ENCODE results near the gene RTP3.

The RTP3 gene

GRCh38 chr3:46497556-46498265 lies at the start of gene RTP3:
Gene RTP3, plus strand, starts transcription at chr3:46497976. Its CDS starts 87 bp downstream, at chr3:46498063.
- no peak for DNase-seq (ENCODE audit: low spot score)

DNA sequence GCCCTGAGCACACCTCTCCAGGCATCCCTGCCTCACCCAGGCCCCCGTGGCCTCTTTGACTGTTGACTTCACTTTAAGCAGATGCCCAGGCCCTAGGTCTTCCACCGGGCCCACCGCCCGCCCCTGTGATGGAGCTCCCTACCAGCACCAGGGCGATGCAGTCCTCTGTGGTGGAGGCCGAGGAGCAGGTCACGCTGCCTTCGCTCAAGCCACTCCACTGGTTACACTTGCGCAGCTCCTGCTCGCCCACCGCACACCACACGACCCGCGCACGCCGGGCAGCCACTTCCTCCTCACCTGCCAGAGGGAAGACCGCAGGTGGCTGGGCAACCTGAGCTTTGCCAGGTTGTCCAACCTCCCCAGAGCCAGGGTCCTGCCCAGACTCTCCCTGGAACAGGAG lies 49.1 kb upstream of the RTP3 start:
- no peak for DNase-seq (ENCODE audit: low spot score)

DNA sequence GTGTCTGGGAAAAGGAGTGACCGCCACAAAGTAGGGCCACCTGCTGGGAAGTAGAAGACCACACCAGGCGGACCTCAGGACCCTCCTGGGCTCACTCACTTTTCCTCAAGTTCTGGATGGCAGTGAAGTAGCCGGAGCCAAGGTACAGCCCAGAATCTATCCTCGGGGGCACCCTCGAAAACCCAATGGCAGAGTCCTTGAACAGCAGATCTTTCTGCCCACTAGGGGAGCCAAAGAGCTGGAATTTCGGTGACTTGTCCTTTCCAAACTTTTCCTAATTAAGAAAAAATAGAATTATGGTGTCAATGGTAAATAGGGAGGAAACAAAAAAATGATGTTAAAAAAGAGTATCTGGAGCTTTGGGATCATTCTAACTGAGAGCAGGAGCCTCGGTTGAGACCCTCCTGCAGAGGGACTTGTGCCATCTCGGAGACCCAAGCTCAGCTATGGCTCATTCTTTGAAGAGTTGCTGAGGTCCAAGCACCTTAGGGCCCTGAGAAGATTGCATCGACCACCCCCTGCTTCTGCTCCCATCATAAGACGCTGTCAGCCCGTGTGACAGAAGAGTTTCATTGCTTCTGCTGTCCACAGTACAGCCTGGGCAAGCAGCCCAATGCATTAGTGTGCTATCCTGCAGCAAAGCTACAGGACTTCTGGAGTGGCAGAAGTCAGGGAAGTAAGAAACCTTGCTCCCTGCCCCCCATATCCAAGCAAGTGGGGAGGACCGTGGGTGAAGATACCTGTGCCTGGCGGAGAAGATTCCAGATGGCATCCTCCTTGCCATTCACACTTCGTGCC lies 47.8 kb upstream of the RTP3 start:
- DNase-seq (ENCODE audit: low spot score), result no peak

- no peak for DNase-seq (ENCODE audit: low spot score)
These were observed 44.1 kb upstream of the RTP3 start for GRCh38 chr3:46453526-46454208.

DNA sequence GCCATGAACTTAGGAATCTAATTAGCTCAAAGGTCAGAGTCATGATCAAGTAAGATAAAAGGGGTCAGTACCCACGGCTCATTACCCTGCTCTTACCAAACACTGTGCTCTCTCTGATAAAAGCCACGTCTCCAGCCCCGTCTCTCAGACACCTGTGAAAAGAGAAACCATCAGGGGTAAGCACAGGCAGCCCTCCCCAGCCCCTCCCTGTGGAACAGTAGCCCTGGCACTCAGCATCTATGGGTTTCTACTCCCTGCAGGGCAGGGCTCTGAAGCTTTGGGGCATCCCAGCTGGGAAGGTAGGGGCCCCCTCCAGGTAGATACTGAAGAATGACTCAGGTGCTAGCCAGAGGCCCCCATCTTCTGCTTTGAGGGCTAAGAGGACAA lies 43.6 kb upstream of the RTP3 start:
- no peak for DNase-seq (ENCODE audit: low spot score)

- no peak for DNase-seq (ENCODE audit: low spot score)
These were observed 43.2 kb upstream of the RTP3 start for GRCh38 chr3:46454606-46455005.

- DNase-seq (ENCODE audit: low spot score), result no peak
These were observed 42.3 kb upstream of the RTP3 start for GRCh38 chr3:46455231-46456115.

DNA sequence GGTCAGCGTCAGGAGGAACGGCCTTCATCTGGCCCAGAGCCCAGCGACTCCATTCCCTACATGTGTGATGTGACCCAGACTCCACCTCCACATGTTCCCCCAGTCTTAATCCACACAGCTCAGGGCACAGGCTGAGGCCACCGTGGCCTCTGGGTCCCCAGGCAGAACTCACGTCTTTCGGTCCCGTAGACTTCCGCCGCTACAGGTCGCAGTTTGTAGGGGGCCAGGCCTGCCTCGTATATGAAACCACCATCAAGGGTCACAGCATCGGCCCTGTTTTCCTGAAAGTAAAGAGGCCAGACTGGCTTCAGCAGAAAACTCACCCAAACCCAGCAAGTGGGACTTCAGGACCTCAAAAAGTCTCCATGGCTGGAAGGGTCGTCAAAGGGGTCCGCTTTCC lies 41.7 kb upstream of the RTP3 start:
- no peak for DNase-seq (ENCODE audit: low spot score)

GRCh38 chr3:46460051-46460450 lies 37.7 kb upstream of the RTP3 start:
- DNase-seq (ENCODE audit: low spot score), result no peak

DNA sequence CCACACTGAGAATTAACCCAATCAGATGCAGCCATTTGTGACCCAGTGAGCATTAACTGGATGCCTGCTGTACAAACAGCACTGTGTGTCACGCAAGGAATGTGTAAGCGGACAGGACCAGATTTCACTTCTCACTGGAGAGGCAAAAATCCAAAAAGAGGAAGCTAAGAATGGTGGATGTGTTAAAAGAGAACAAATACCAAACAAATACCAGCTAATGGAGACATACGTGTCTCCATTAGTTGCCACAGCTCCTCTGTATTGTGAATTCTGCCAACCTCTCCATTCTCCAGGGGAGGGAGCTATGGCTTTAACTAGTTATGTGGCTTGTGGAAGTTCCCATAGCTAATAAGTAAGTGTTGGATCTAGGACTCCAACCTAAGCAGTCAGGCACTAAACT lies 35.7 kb upstream of the RTP3 start:
- peak; percentile 50 for DNase-seq (ENCODE audit: low spot score)

- no peak for DNase-seq (ENCODE audit: low spot score)
These were observed 35.3 kb upstream of the RTP3 start for GRCh38 chr3:46462511-46462910.

GRCh38 chr3:46463120-46463867 lies 34.5 kb upstream of the RTP3 start:
- no peak for DNase-seq (ENCODE audit: low spot score)

DNA sequence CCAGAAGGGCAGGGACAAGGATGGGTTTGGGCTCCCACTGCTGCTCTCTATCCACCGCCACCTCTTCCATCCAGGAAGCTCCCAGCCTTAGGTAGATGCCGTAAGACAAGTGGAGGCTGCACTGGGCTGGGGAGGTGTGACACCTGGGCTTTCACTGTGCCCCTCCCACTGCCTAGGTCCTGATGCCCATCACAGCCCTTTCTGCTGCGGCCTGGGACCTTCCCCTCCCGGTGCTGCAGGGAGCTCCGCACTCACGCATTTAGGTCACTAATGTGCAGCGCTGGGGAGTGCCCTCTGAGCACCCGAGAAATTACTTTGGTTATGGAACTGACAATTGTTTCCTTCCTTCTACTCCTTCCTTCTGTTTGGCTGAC lies 33.9 kb upstream of the RTP3 start:
- DNase-seq (ENCODE audit: low spot score), result no peak

DNA sequence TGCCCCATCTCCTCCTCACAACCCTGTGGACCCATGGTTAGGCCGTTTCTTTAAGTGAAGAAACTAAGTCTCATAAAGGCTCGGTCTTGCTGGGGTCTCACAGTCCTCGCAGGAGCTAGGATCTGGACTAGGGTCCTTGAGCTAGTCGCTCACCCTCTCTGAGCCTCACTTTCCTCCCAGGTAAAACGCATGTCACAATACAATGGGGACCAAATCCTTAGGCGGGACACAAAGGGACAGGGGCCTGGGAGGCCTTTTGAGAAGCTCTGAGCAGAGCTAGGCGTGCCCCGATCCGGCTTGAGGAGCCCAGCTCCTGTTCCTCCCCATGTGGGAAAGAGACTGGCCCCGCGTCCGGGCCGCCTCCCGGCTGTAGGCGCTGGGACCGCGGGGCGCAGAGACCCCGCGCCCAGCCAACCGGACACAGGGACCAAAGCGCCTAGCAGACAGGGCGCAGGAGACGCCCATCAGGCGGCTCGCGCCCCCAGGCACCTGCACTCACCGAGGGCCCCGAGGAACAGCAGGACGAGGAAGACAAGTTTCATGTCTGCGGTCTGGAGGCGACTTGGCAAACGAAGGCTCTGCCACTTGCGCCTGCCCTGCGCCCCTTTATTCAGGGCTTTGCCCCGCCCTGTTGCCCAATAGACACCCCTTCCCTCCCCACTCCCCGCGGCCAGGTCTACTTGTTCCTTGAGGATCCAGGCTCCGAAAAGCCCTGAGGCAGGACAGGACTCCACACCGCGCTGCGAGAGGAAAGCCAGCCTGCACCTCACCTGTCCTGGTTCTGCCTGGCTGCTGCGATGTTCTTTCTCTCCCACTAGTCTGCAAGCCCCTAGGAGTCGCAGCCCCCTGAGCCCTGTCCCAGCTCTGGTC lies 33.2 kb upstream of the RTP3 start, which contains the start of gene LTF:
Gene LTF, minus strand, starts transcription at position 580 of the 870 bp plus-strand sequence. Its CDS starts 38 bp downstream, at position 542.
- no peak for DNase-seq (ENCODE audit: low spot score)

GRCh38 chr3:46465196-46465520 lies 32.6 kb upstream of the RTP3 start:
- DNase-seq (ENCODE audit: low spot score), result no peak

DNA sequence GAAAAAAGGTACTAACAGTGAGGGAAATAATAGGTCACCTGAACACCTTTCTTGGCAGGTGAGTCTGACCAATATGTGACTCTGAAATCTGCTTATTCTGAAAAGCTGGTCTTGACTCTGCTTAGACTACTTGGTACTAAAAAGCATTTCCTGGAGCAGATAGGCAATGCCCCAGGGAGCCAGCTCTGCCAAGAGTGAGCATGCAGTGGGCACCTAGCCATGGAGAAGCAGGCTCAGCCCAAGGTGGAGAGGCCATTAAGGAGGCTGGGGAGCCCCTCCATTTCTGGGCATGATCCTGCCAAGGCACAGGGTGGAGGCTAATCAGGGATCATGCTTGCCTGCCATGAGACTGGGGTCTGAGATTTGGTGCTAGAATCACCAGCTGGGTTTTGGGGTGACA lies 31.5 kb upstream of the RTP3 start:
- no peak for DNase-seq (ENCODE audit: low spot score)

- no peak for DNase-seq (ENCODE audit: low spot score)
These were observed 30.8 kb upstream of the RTP3 start for GRCh38 chr3:46466871-46467403.

- no peak for DNase-seq (ENCODE audit: low spot score)
These were observed 30.2 kb upstream of the RTP3 start for GRCh38 chr3:46467562-46467961.

- no peak for DNase-seq (ENCODE audit: low spot score)
These were observed 28.8 kb upstream of the RTP3 start for GRCh38 chr3:46468753-46469600.
